ES-I3 (cell line): ENCODE measurements around the gene STIM2.
A peak's percentile ranks its signal among the peaks of the same experiment; 100 is the strongest.
"Not testable (repeated sequence)": the region's sequence is repeated elsewhere in the genome, so short reads cannot be mapped to it uniquely, and the experiment has no call there.

Experiments
- H3K36me3 ChIP-seq: 2 replicates; pipeline ENCODE4 v1.6.1; 2013; ENCODE audit warnings: mild to moderate bottlenecking, low read length, control low read depth, moderate library complexity; ENCODE audit not compliant: insufficient read depth
- H3K4me1 ChIP-seq: 2 replicates; pipeline ENCODE4 v1.6.1; 2013; ENCODE audit warnings: mild to moderate bottlenecking, control low read depth, low read length; ENCODE audit not compliant: insufficient read depth
- H3K9ac ChIP-seq: 2 replicates; pipeline ENCODE4 v1.6.1; 2013; ENCODE audit warnings: low read depth, mild to moderate bottlenecking, low read length, moderate library complexity
- H3K9me3 ChIP-seq: 2 replicates; pipeline ENCODE4 v1.6.1; 2013; ENCODE audit warnings: mild to moderate bottlenecking, low read length, moderate library complexity; ENCODE audit not compliant: control insufficient read depth, insufficient read depth

Gene STIM2

DNA sequence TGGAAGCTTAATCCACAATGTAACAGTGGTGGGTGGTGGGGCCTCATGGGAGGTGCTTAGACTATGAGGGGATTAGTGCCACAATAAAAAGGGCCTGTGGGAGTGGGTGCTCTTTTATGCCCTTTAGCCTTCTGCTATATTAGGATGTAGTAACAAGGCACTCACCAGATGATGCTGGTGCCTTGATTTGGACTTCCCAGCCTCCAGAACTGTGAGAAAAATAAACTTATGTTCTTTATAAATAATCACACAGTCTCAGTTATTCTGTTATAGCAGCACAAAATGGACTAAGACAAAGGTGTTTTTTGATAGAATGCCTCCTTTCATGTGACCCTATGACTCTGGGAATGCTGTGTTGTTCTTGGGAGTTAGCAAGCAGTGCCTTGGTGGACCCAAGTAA is 89.8 kb downstream of the STIM2 start:
- Histone ChIP-seq H3K9ac (no peak overlapping the region), H3K9me3 (no peaks in the 10 kb centered on the region), H3K4me1 (no peaks in the 10 kb centered on the region), H3K36me3 (no peaks in the 10 kb centered on the region)

DNA sequence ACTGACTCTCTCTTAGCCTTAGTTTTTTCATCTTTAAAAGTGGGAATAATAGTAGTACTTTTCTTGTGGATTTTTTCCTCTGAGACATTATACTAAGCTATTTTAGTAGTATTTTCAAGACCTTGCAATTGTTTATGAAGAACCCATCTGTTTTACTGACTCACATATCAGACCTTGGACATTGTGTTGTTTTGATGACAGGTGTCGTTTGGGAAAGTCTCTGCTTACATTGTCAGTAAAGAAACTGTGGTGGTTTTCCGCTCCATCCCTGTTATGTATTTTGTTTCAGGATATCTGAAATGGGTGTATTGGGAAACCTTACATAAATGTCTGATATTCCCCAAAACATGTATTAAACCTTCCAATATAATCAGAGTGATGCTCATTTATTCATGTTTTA is 92.2 kb downstream of the STIM2 start:
- no peaks in the 10 kb centered on the region for H3K9me3 ChIP-seq
- no peak overlapping the region for H3K9ac ChIP-seq
- no peaks in the 10 kb centered on the region for H3K36me3 ChIP-seq
- no peaks in the 10 kb centered on the region for H3K4me1 ChIP-seq

DNA sequence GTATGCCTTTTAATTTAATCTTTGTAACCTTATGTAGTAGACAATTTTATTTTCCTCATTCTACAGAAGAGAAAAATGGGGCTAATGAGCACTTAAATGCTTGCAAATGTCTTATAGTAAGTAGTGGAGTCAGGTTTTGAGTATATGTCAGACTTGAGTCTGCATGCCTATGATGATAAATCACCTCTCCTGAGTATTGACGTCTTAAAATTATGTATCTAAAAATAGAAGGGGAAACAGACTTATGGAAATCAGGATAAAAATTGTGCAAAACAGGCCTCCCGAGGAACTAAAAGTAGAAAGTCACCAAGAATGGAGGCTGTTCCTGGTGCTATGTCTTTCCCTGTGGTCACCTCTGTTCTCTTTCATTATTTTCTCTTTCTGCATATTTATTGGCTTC is 92.7 kb downstream of the STIM2 start:
- Histone ChIP-seq H3K36me3 (no peaks in the 10 kb centered on the region), H3K4me1 (no peaks in the 10 kb centered on the region), H3K9me3 (no peaks in the 10 kb centered on the region), H3K9ac (no peak overlapping the region)

DNA sequence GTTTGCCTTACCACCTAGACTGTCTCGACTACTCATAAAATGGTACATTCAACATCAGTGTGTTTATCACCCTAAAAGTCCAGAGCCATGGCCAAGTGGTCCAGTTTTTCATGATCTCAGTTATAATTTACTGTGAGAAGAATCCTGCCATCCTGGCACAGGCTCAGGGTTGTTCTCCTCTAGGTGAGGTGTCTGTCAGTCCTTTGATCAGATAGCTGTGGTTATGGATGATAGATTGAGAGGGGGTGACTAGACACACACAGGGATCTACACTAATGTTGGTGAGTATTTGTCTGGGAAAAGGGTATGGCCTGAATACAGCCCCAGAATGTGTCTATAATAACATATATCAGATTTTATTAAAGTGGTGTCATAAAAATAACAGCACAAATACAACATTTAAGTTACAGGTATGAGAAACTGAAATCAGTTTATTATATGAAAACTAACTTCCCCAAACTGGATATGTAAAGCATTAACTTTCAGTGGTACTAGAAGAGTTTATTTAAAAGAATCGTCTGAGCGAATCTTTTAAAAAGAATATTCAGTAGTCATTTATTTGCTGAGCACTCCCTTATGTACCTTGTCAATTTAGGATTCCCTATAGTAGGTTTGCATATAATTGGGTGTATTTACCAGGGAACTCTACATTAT is 93.3 kb downstream of the STIM2 start:
- no peaks in the 10 kb centered on the region for H3K36me3 ChIP-seq
- H3K9ac ChIP-seq, result no peak overlapping the region
- no peaks in the 10 kb centered on the region for H3K4me1 ChIP-seq
- no peaks in the 10 kb centered on the region for H3K9me3 ChIP-seq

DNA sequence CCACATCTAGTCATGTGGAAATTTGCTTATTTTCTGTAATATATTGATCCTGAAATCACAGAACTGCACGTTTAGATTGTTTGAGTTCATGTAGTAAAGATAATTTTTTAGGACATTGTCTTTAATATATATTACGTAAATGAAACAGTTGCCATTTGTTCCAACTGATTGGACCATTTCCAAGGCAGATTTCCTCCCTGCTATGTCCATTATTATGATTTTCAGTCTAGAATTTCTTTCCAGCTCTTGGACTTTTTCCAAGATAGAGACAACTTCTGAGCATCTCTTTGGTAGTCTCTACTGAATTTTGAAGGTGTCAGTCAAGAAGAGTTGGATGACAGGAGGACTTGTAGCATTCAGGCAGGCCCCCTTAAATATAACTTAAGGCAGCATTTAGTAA is 94.6 kb downstream of the STIM2 start:
- Histone ChIP-seq H3K9ac (no peak overlapping the region), H3K36me3 (no peaks in the 10 kb centered on the region), H3K4me1 (no peaks in the 10 kb centered on the region), H3K9me3 (no peaks in the 10 kb centered on the region)

GRCh38 chr4:26958925-26959653 is 98.4 kb downstream of the STIM2 start:
- H3K4me1 ChIP-seq, result no peaks in the 10 kb centered on the region
- no peak overlapping the region for H3K9ac ChIP-seq
- no peaks in the 10 kb centered on the region for H3K36me3 ChIP-seq
- H3K9me3 ChIP-seq, result no peaks in the 10 kb centered on the region

DNA sequence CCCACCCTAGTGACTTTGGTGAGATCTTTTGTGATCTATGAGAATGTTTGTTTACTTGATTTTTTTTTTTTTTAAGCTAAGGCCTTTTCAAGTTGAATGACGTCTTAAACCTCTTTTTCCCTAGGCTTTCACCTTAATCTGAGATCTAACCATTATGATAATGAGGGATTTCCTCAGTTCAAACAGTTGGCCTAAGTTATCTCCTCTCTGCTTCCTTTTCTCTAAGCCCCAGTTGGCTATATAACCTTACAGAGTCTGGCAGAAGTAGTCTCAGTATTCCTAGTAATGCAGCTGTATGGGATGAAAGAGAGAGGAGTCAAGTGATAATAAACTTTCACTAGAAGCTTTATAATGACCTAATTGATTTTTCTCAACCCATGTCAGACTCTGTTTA is 99.0 kb downstream of the STIM2 start:
- H3K9me3 ChIP-seq, result no peaks in the 10 kb centered on the region
- H3K4me1 ChIP-seq, result no peaks in the 10 kb centered on the region
- H3K9ac ChIP-seq, result no peak overlapping the region
- H3K36me3 ChIP-seq, result no peaks in the 10 kb centered on the region

DNA sequence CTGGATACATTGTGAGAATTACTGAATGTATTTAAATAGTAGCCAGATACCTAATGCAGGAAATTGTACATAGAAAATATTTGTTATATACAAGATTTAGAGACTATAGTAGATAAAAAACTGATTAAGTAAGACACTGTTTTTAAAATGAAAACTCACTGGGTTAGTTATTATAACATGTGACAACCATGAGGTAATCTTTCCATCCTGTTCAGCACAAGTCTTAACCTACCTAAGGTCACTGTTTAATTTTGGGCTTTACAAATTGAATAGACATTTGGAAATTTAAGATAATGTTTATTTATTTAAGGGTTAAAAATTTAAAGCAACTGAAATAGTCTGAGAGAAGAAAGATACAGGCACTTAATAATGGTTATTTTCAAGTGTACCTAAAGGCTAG is 102.1 kb downstream of the STIM2 start:
- Histone ChIP-seq H3K36me3 (no peaks in the 10 kb centered on the region), H3K9ac (no peak overlapping the region)

GRCh38 chr4:26964512-26964911 is 103.9 kb downstream of the STIM2 start:
- no peaks in the 10 kb centered on the region for H3K9me3 ChIP-seq
- no peaks in the 10 kb centered on the region for H3K4me1 ChIP-seq
- H3K9ac ChIP-seq, result no peak overlapping the region
- no peaks in the 10 kb centered on the region for H3K36me3 ChIP-seq

More for the DNA sequence above, 102.1 kb downstream of the STIM2 start:
- Histone ChIP-seq H3K9me3 (no peaks in the 10 kb centered on the region), H3K4me1 (no peaks in the 10 kb centered on the region)

DNA sequence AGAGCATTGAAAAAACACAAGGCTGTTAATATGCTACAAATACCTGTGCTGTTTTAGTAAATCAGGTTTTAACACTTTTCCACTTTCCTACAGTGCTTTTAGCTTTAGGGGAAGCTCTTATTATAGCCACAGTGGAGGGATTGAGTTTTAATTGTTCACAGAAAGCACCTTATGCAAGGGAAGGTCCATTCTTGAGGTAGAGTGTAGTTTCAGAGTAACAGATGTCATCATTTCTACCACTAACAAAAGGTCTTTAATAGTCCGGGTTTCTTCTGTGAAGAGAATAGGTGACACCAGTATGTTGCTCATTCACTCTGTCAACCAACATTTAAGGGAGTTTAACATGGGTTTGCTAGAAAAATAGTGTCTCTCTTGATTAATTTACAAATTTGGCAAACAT is 104.4 kb downstream of the STIM2 start:
- Histone ChIP-seq H3K9ac (no peak overlapping the region), H3K36me3 (no peaks in the 10 kb centered on the region), H3K9me3 (no peaks in the 10 kb centered on the region), H3K4me1 (no peaks in the 10 kb centered on the region)

DNA sequence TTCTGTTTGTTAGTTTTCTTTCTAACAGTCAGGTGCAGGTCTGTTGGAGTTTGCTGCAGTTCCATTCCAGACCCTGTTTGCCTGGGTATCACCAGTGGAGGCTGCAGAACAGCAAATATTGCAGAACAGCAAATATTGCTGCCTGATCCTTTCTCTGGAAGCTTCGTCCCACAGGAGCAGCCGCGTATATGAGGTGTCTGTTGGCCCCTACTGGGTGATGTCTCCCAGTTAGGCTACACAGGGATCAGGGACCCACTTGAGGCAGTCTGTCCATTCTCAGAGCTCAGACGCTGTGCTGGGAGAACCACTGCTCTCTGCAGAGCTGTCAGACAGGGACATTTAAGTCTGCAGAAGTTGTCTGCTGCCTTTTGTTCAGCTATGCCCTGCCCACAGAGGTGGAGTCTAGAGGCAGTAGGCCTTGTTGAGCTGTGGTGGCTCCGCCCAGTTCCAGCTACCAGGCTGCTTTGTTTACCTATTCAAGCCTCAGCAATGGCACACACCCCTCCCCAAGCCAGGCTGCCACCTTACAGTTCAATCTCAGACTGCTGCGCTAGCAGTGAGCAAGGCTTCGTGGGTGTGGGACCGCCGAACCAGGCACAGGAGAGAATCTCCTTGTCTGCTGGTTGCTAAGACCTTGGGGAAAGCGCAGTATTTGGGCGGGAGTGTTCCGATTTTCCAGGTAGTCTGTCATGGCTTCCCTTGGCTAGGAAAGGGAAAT is 115.0 kb downstream of the STIM2 start:
- H3K4me1 ChIP-seq, H3K36me3 ChIP-seq, H3K9me3 ChIP-seq: not testable (repeated sequence)
- H3K9ac ChIP-seq, result peak overlapping the region; percentile 34; the same call in 1 of the 2 replicates

DNA sequence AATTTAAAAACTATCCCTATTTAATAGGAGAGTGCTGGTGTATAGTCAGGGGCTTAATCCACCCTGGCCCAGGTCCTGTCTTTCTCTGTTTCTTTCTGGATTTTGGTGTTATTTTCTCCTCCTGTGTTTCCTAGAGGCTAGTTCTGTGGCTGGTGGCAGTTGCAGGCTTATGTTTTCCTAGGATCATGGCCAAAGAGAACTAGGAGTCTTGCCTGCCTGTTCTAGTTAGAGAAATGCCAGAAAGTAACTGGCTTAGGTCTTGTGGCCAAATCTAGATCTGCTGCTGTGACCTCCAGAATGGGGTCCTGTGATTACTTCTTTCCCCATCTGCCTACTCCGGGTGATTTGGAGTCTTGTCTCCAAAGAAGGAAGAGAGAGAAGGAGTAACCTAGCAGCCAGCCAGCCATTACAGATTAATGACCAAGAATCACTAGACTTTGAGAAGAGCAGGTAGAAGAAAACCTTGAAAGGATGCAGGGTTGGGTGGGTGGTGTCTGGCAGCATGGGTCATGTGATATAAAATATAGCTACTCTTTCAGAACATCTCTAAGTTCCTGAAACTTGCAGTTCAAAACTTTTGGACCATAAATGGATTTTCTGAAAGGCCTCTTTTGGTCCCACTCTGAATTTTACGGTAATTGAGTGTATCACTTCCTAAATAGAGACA is 117.9 kb downstream of the STIM2 start:
- H3K9me3 ChIP-seq, result no peaks in the 10 kb centered on the region
- no peak overlapping the region for H3K9ac ChIP-seq
- no peaks in the 10 kb centered on the region for H3K4me1 ChIP-seq
- H3K36me3 ChIP-seq, result no peaks in the 10 kb centered on the region

- Histone ChIP-seq H3K9ac (no peak overlapping the region), H3K4me1 (peaks cover 11% of the 10 kb centered on the region; the same call in 1 of the 2 replicates), H3K9me3 (no peaks in the 10 kb centered on the region), H3K36me3 (no peaks in the 10 kb centered on the region)
Measured at GRCh38 chr4:26984896-26985295, 124.3 kb downstream of the STIM2 start.

GRCh38 chr4:26985873-26986272 is 125.2 kb downstream of the STIM2 start:
- no peaks in the 10 kb centered on the region for H3K36me3 ChIP-seq
- no peak overlapping the region for H3K9ac ChIP-seq
- peaks cover 11% of the 10 kb centered on the region; the same call in 1 of the 2 replicates for H3K4me1 ChIP-seq
- no peaks in the 10 kb centered on the region for H3K9me3 ChIP-seq
